GM12878 (cell line): ENCODE data around the gene TSPAN7. TPM values are rescaled to one million over a fixed set of nuclear protein-coding genes. Genes with fewer than 3 reads are reported as not detected.

Experiments
- ATAC-seq: fragments of 200-7000 bp; cut with Tn5 transposase; 3 replicates; pipeline ENCODE4 v1.9.1; 2020; ENCODE audit warnings: mild to moderate bottlenecking, moderate library complexity
- BruUV-seq: library from RNA; stranded (reverse); fragments of 400-500 nt; replicated peaks from 2 replicates; lab custom pipeline; 2021; lab: Mats Ljungman, UMichigan
- CTCF ChIA-PET: fragments of 300-600 bp; sonication (Branson Sonifier 250); formaldehyde crosslinking; extraction: SDS; loops from one replicate; lab custom pipeline; 2021; ENCODE audit warnings: inconsistent platforms; lab: Yijun Ruan, JAX
- POLR2A ChIA-PET: fragments of 350-600 bp; formaldehyde crosslinking; extraction: SDS; loops from one replicate; lab custom pipeline; 2021; ENCODE audit warnings: inconsistent platforms; lab: Charles Lee
- RAD21 ChIA-PET: fragments of 300-600 bp; sonication (Branson Sonifier 250); formaldehyde crosslinking; loops from one replicate; lab custom pipeline; 2023; ENCODE audit warnings: antibody characterized with exemption; ENCODE audit not compliant: unreplicated experiment; lab: Charles Lee
- SMC1A ChIA-PET: fragments of 300-600 bp; sonication (Branson Sonifier 250); formaldehyde crosslinking; loops from one replicate; lab custom pipeline; 2023; ENCODE audit not compliant: unreplicated experiment, uncharacterized antibody; lab: Charles Lee
- DNase-seq: peaks from one replicate; pipeline ENCODE4 v3.0.0-alpha.2; 2011; ENCODE audit warnings: low read depth, low spot score
- FAIRE-seq: peaks from 3 replicates; lab custom pipeline; 2011; peaks lifted over from hg19 to GRCh38; lab: Jason Lieb, UNC
- H2AFZ ChIP-seq: 2 replicates; pipeline ENCODE4 v1.6.0; 2011; ENCODE audit warnings: low read depth, low read length, control low read depth; ENCODE audit not compliant: control insufficient read depth
- H3K27ac ChIP-seq: 2 replicates; pipeline ENCODE4 v1.5.1; 2011; ENCODE audit warnings: control low read depth; ENCODE audit not compliant: control insufficient read depth, insufficient read depth
- H3K27me3 ChIP-seq, 2 experiments: replicated peaks in 1 of 2; 2 replicates each; pipeline versions ENCODE4 v1.6.0 to v1.6.1; 2011; ENCODE audit warnings: low read length in 1 of 2; ENCODE audit not compliant: control insufficient read depth in 2 of 2, insufficient read depth in 2 of 2
- H3K36me3 ChIP-seq, 2 experiments: 2 replicates each; pipeline ENCODE4 v1.5.1; 2011; ENCODE audit warnings: low read length in 1 of 2; ENCODE audit not compliant: control insufficient read depth in 2 of 2, insufficient read depth in 2 of 2
- H3K4me1 ChIP-seq: 2 replicates; pipeline ENCODE4 v1.6.1; 2011; ENCODE audit warnings: mild to moderate bottlenecking, low read length, moderate library complexity, mixed read lengths; ENCODE audit not compliant: control insufficient read depth, insufficient read depth
- H3K4me2 ChIP-seq: 2 replicates; pipeline ENCODE4 v1.6.0; 2011; ENCODE audit warnings: control low read depth; ENCODE audit not compliant: control insufficient read depth, insufficient read depth
- H3K4me3 ChIP-seq: fragments of 200-600 bp; sonication (generic); 2 replicates; pipeline ENCODE4 v1.5.1; 2016
- H3K79me2 ChIP-seq: 2 replicates; pipeline ENCODE4 v1.6.0; 2011; ENCODE audit warnings: low read length; ENCODE audit not compliant: control insufficient read depth, insufficient read depth
- H3K9ac ChIP-seq: 2 replicates; pipeline ENCODE4 v1.8.0; 2011; ENCODE audit warnings: low read length, control low read depth, mixed read lengths; ENCODE audit not compliant: control insufficient read depth, insufficient read depth
- H3K9me3 ChIP-seq: replicated peaks from 3 replicates; pipeline ENCODE4 v1.5.1; 2011; ENCODE audit warnings: mild to moderate bottlenecking, low read length; ENCODE audit not compliant: control insufficient read depth, insufficient read depth
- H4K20me1 ChIP-seq: 2 replicates; pipeline ENCODE4 v1.6.0; 2011; ENCODE audit not compliant: control insufficient read depth, insufficient read depth
- CBFB ChIP-seq: IDR thresholded peaks from 2 replicates; pipeline ENCODE4 v1.6.1; 2016; ENCODE audit warnings: antibody characterized with exemption, low read depth
- CEBPZ ChIP-seq: fragments of 150-350 bp; IDR thresholded peaks from 2 replicates; pipeline ENCODE4 v1.6.1; 2016; ENCODE audit warnings: low read depth, low read length
- CHD1 ChIP-seq: IDR thresholded peaks from 2 replicates; pipeline ENCODE4 v1.6.1; 2012; ENCODE audit warnings: low read depth, low read length, improper control_type of control experiment
- KAT2A ChIP-seq: conservative IDR thresholded peaks from 2 replicates; pipeline ENCODE4 v1.6.1; 2011; ENCODE audit warnings: low read depth, low read length; ENCODE audit not compliant: control insufficient read depth
- MLLT1 ChIP-seq: fragments of 450-650 bp; IDR thresholded peaks from 2 replicates; pipeline ENCODE4 v1.6.1; 2016; ENCODE audit warnings: mild to moderate bottlenecking
- NFXL1 ChIP-seq: fragments of 450-650 bp; IDR thresholded peaks from 2 replicates; pipeline ENCODE4 v1.6.1; 2017; ENCODE audit warnings: antibody characterized with exemption, mild to moderate bottlenecking, borderline replicate concordance
- RUNX3 ChIP-seq: IDR thresholded peaks from 2 replicates; pipeline ENCODE4 v1.6.1; 2012; ENCODE audit warnings: low read length, inconsistent platforms
- SMARCA5 ChIP-seq: fragments of 450-650 bp; IDR thresholded peaks from 2 replicates; pipeline ENCODE4 v1.6.1; 2017; ENCODE audit warnings: mild to moderate bottlenecking
- SREBF1 ChIP-seq: IDR thresholded peaks from 2 replicates; pipeline ENCODE4 v1.6.1; 2012; ENCODE audit warnings: mild to moderate bottlenecking, low read length
- ZBTB11 ChIP-seq: fragments of 450-650 bp; formaldehyde crosslinking; IDR thresholded peaks from 2 replicates; pipeline ENCODE4 v1.5.0; 2022; ENCODE audit warnings: mild to moderate bottlenecking, missing genetic modification characterization
- WGBS: methylation state at CpG from one replicate; pipeline ENCODE4 v1.1.6; 2016; ENCODE audit warnings: low lambda C conversion rate; ENCODE audit not compliant: insufficient replicate concordance, insufficient coverage; ENCODE audit errors: missing lambda C conversion rate; 5-methylcytosine and 5-hydroxymethylcytosine counted together
- in situ Hi-C: fragments of 300-500 bp; cut with MboI; formaldehyde crosslinking; loops from 9 replicates; pipeline ENCODE4 v1.14.3; 2018; ENCODE audit warnings: mixed read lengths
- intact Hi-C: fragments of 100-400 bp; cut with micrococcal nuclease; formaldehyde crosslinking; loops from one replicate; pipeline ENCODE4 v1.14.2; 2022; ENCODE audit not compliant: unreplicated experiment
- polyA plus RNA-seq, 11 experiments: library from polyadenylated mRNA; depleted of rRNA in 4 of 11; unstranded in 6 of 11; stranded (reverse) in 5 of 11; fragments of >200 nt; fragmentation: Nextera tagmentation in 4 of 11; fragmentation: Illumina TruSeq in 1 of 11; extraction: Ambion mirVana in 4 of 11; extraction: Trizol in 1 of 11; gene quantifications; 1 replicate in 1 of 11; 2 replicates in 10 of 11; pipeline versions ENCODE4 v1.2.1 to v1.2.3, GENCODE V29; 2011 to 2016; ENCODE audit warnings: inconsistent platforms in 2 of 11, missing spikeins in 2 of 11, low read depth in 1 of 11
- total RNA-seq, 4 experiments: library from RNA; depleted of rRNA in 3 of 4; stranded (reverse); fragments of >200 nt in 3 of 4; fragmentation: Illumina TruSeq in 1 of 4; extraction: Trizol in 1 of 4; gene quantifications; 2 replicates each; pipeline versions ENCODE4 v1.2.1 to v1.2.3, GENCODE V29; 2013 to 2021

Gene TSPAN7
- total and polyA plus RNA-seq, 10 of the 15 experiments (the other 5 are each of a cell fraction or from before 2014, with no cell fraction given): 0.04 to 0.77 (median 0.14) TPM; not detected in 4

GRCh38 chrX:38610849-38611248 is 49.5 kb downstream of the TSPAN7 start:
- H3K4me3 ChIP-seq: no peak overlapping the region
- SMC1A ChIA-PET: interaction anchor here (0.8 to 1.3 kb wide), 3 partner anchors 9 to 122 kb away, joined by 3 read pairs; no protein-coding TSS in a partner anchor
- in situ Hi-C loops (no loop called here), intact Hi-C loops (no loop called here)
- POLR2A ChIA-PET: no interaction called here
- 23% methylated on average over 6 of the region's 6 CpGs for WGBS
- no peaks in the 10 kb centered on the region for H3K27me3 ChIP-seq
- DNase-seq (no peak), FAIRE-seq (no peak), ATAC-seq (no peak)
- H3K79me2 ChIP-seq: no peaks in the 10 kb centered on the region
- no peak overlapping the region for H3K27ac ChIP-seq
- H3K36me3 ChIP-seq: no peaks in the 10 kb centered on the region
- BruUV-seq: no TSS peak
- no peak overlapping the region for H3K9ac ChIP-seq
- TF ChIP-seq SMARCA5: no peak
- TF ChIP-seq CEBPZ: no peak
- TF ChIP-seq NFXL1: no peak
- TF ChIP-seq CHD1: no peak
- TF ChIP-seq SREBF1: no peak
- TF ChIP-seq MLLT1: no peak
- no peak for TF ChIP-seq ZBTB11
- no peak for TF ChIP-seq CBFB
- TF ChIP-seq RUNX3: no peak
- TF ChIP-seq KAT2A: no peak
- no peak overlapping the region for H3K4me2 ChIP-seq
- no peaks in the 10 kb centered on the region for H3K9me3 ChIP-seq
- CTCF ChIA-PET: no interaction called here
- H3K4me1 ChIP-seq: no peaks in the 10 kb centered on the region
- no peak overlapping the region for H2AFZ ChIP-seq
- no peaks in the 10 kb centered on the region for H4K20me1 ChIP-seq
- RAD21 ChIA-PET: no interaction called here
